GM18505 (cell line): Measurements from ENCODE around the gene PPP2R5D.

Source experiments
- ATAC-seq: cut with Tn5 transposase; IDR thresholded peaks from one replicate; pipeline ENCODE4 v1.9.1; 2021; ENCODE audit not compliant: unreplicated experiment
- POLR2A ChIP-seq: IDR thresholded peaks from 4 replicates; pipeline ENCODE4 v1.6.1; 2011; ENCODE audit warnings: borderline replicate concordance; ENCODE audit not compliant: insufficient read depth, insufficient read length; ENCODE audit errors: extremely low read depth

PPP2R5D gene

GRCh38 chr6:43019152-43019551 lies 34.8 kb downstream of the PPP2R5D start:
- TF ChIP-seq POLR2A, result no peak
- ATAC-seq, result no peak

GRCh38 chr6:43020052-43020705 lies 35.8 kb downstream of the PPP2R5D start:
- ATAC-seq, result no peak
- no peak for TF ChIP-seq POLR2A

DNA sequence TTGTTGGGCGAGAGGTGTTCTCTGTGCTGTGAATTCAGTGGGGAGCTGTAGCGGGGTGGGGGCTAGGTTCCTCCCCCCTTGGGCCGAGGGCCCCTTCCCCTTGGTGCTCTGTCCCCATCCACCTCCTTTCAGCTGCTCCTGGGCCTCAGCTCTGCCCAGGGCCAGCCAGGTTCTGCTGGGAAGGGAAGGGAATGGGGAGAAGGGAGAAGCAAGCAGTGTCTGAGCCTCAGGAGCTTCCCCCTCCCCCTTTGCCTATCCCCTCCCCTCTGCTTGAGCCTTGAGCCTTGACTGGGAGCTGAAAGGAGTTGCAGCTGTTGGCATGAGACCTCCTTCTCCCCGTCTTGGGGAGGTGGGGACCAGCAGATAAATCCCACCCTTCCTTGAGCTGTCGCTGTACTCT lies 36.5 kb downstream of the PPP2R5D start:
- peak; percentile 4 for ATAC-seq
- no peak for TF ChIP-seq POLR2A

DNA sequence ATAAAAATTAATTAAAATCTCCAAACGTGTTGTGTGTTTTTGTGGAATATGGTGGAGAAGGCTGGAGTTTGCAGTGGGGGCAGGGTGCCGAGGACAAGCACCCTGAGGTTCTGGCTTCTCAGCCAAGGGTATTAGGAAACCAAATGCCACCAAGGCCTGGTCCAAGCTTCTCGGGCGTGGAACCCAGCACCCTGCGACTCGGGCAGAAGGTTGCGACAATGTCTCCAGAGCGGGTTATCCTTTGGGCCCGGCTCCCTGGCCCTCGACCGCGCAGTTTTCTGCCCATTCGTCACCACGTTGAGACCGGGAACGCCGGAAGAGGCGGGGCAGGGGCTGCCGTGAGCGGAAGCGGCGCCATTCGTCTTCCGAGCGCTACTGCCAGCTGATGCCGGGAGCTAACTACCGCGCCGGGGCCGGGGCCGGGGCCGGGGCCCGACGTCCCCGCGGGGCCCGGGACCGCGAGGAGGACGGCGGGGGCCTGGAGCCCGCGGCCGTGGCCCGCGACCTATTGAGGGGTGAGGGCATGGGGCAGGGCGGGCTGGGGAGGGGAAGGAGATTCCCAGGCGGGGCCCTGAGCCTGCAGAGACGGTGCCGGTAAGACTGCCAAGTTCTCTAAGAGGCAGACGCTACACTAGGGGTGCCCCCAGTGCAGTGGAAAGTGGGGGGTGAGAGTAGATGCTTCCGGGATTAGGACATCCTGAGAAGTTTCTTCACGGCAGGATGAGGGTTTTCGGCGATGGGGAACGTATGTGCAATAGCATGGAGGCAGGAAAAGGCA lies 37.1 kb downstream of the PPP2R5D start, which contains the start of gene RRP36:
Gene RRP36, plus strand, starts transcription at position 354 of the 778 bp plus-strand sequence. Its CDS starts 32 bp downstream, at position 386.
- peak; percentile 72 for TF ChIP-seq POLR2A
- ATAC-seq, result peak; percentile 59

DNA sequence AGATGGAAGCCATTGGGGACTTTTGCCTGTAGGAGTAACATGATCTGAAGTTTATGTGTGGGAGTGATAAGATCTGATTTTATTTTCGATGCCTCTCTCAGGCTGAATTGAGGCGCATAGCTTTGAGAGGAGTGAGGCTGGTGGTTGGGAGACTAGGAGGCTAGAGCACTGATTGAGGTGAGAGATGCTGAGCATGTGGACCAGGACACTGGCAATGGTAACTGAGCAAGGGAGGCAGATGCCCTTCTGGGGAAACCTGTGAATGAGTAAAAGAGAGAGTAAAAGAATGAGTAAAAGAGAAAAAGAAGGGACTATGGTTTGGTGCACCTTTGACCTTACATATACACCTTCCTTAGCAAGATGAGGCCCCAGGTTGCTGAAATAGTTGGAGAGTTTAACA lies 40.1 kb downstream of the PPP2R5D start:
- TF ChIP-seq POLR2A, result no peak
- no peak for ATAC-seq

GRCh38 chr6:43026365-43026764 lies 42.0 kb downstream of the PPP2R5D start:
- no peak for ATAC-seq
- TF ChIP-seq POLR2A, result no peak

DNA sequence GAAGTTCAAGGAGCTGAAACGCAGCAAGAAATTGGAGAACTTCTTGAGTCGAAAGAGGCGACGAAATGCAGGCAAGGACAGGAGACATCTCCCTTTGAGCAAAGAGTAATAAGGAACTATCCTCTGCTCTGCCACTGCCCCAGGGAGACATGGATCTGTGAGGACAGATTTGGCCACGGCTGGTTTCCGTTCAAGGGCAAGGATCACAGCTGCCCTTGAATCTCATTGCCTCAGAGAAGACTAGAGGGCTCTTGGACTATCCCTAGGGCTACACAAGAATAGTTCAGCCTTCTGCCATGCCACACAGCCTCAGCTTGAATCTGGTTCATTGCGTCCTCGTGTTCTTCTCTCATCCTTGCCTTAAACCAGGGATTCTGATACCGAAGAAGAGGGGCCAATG lies 44.8 kb downstream of the PPP2R5D start:
- no peak for TF ChIP-seq POLR2A
- no peak for ATAC-seq

DNA sequence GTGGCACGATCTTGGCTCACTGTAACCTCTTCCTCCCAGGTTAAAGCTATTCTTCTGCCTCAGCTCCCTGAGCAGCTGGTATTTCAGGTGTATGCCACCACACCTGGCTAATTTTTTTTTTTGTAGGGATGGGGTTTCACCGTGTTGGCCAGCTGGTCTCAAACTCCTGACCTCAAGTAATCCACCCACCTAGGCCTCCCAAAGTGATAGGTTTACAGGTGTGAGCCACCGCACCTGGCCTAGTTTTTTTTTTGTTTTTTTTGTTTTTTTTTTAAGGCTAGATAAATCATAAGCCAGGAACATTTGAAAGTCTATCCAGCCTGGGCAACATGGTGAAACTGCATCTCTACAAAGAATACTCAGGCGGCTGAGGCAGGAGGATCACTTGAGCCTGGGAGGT lies 48.0 kb downstream of the PPP2R5D start:
- ATAC-seq, result no peak
- TF ChIP-seq POLR2A, result no peak

- no peak for ATAC-seq
- no peak for TF ChIP-seq POLR2A
Observed at GRCh38 chr6:43033496-43034189, 49.3 kb downstream of the PPP2R5D start.

DNA sequence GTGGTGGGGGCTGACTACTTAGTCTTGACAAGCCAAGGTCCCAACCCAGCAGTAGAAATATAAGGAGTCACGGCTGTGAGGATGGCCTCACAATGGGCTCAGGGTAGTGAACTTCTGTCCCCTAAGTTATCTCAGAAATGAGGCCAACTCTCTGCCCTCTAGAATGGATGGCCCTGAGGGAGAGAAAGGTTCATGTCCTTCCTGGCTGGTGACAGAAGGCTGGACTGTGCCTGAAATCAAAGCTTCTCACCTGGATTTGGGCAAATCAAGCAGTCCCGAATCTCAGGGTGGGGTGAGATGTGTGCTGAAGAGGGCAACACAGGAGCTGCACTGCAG lies 49.8 kb downstream of the PPP2R5D start:
- no peak for TF ChIP-seq POLR2A
- no peak for ATAC-seq

DNA sequence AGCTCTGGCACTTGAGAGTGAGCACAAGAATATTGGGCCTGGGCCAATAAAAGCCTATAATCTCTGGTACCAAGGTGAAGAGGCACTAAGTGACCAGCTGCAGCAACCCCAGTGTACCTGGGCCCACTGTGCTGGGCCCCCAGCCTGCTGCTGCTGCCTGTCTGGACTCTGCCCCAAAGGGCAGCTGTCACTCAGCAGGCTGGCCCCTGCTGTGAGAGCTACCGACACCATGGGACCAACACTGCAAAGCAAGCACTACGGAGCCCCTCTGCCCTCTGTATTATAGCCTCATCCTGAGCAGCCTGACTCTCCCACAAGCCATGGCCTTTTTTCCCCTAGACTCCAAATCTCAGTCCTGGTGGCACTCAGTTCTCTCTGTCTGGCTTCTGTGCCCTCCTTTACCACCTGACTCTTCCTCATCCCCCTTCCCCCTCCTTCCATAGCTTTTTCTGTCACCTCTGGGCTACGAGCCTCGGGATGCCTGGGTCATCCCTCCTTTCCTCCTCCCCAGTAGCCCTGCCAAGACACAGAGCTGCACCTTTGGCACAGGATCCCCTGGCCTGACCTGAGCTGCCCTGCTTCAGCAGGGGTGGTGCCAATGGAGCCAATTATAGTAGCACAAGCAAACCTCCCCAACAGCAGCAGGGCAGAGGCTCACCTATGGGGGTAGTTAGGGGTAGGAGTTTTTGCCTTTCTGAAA lies 51.3 kb downstream of the PPP2R5D start:
- TF ChIP-seq POLR2A, result no peak
- no peak for ATAC-seq

- TF ChIP-seq POLR2A, result no peak
- ATAC-seq, result no peak
Observed at GRCh38 chr6:43036712-43037111, 52.3 kb downstream of the PPP2R5D start.

- no peak for ATAC-seq
Observed at GRCh38 chr6:43037197-43037596, 52.8 kb downstream of the PPP2R5D start.

More at GRCh38 chr6:43037197-43037596, 52.8 kb downstream of the PPP2R5D start:
- no peak for TF ChIP-seq POLR2A
